Melanocyte of skin (primary cell): Measurements from ENCODE around the gene DYNC1LI1. TPM values are rescaled to one million over a fixed set of nuclear protein-coding genes. Genes with fewer than 3 reads are reported as not detected.

Experiments
- small RNA-seq, 2 donors: library from RNA; depleted of rRNA; stranded (forward); fragments of <200 nt; gene quantifications; one replicate each; pipeline ENCODE3, GENCODE V24; 2012
- total RNA-seq, 2 donors: library from RNA; depleted of rRNA; stranded (reverse); fragments of >200 nt; gene quantifications; 2 replicates each; pipeline ENCODE4 v1.2.3, GENCODE V29; 2012

The DYNC1LI1 gene
- 10 to 100 TPM; 31.3 to 36.0 TPM for total RNA-seq

GRCh38 chr3:32570421-32571191 lies at the start of gene DYNC1LI1:
Gene DYNC1LI1 (minus strand): TSS chr3:32570858. CDS start chr3:32570770, 88 bp downstream.

GRCh38 chr3:32502118-32502945 lies 68.3 kb downstream of the DYNC1LI1 start, which contains the start of gene CMTM6:
Gene CMTM6 (minus strand): TSS chr3:32502852. CDS start chr3:32502745, 107 bp downstream.

Small RNA genes within 50 kb of the gene (small RNA-seq; reads per million reads assigned to genes)
- gene MIR548AY, result 0.26 to 1.5 reads per million in 2 donors

Other genes with a start within 250 kb of the DYNC1LI1 start
- 10 to 100 TPM in 1 of 2 donors, 1 to 10 TPM in 1; 9.3 to 12.3 TPM for gene CMTM7, start 179.0 kb downstream of the DYNC1LI1 start, total RNA-seq
- 10 to 100 TPM; 48.5 to 69.6 TPM for gene CMTM6, start 68.0 kb downstream of the DYNC1LI1 start, total RNA-seq
- gene CNOT10, start 114.3 kb upstream of the DYNC1LI1 start, total RNA-seq, result 10 to 100 TPM; 20.6 to 30.6 TPM
- gene TRIM71, start 247.1 kb upstream of the DYNC1LI1 start, total RNA-seq, result under 1 TPM; under 0.01 TPM